ENCODE measurements around the gene TENM4. TPM values are rescaled to one million over a fixed set of nuclear protein-coding genes. Genes with fewer than 3 reads are reported as not detected.

The TENM4 gene
- total RNA-seq, 1 donor from 2014 or later: 117 TPM

GRCh38 chr11:79208126-79208525 lies 232.7 kb downstream of the TENM4 start:
- no peaks in the 10 kb centered on the region for H3K4me1 Mint-ChIP-seq (ENCODE audit: low read depth)
- H3K9me3 Mint-ChIP-seq (ENCODE audit: low read depth): no peaks in the 10 kb centered on the region
- no peak for TF ChIP-seq CTCF (IDR thresholded peaks at IDR 0.05; ENCODE audit: unreplicated experiment)
- DNase-seq (ENCODE audit: low spot score, unreplicated experiment): no peak
- H3K27ac Mint-ChIP-seq: no peak overlapping the region
- no peak overlapping the region for H3K4me3 Mint-ChIP-seq (ENCODE audit: low read depth)
- peaks cover 3% of the 10 kb centered on the region for H3K36me3 Mint-ChIP-seq (ENCODE audit: insufficient read depth)
- H3K27me3 Mint-ChIP-seq: no peaks in the 10 kb centered on the region

GRCh38 chr11:79206951-79207350 lies 233.9 kb downstream of the TENM4 start:
- Mint-ChIP-seq H3K36me3 (ENCODE audit: insufficient read depth) (no peaks in the 10 kb centered on the region), H3K27ac (peak overlapping the region; percentile 79), H3K4me3 (ENCODE audit: low read depth) (no peak overlapping the region), H3K9me3 (ENCODE audit: low read depth) (no peaks in the 10 kb centered on the region), H3K27me3 (no peaks in the 10 kb centered on the region), H3K4me1 (ENCODE audit: low read depth) (no peaks in the 10 kb centered on the region)
- no peak for DNase-seq (ENCODE audit: low spot score, unreplicated experiment)
- TF ChIP-seq CTCF (IDR thresholded peaks at IDR 0.05; ENCODE audit: unreplicated experiment): peak; percentile 29

- Mint-ChIP-seq H3K4me1 (ENCODE audit: low read depth) (no peaks in the 10 kb centered on the region), H3K27ac (no peak overlapping the region), H3K4me3 (ENCODE audit: low read depth) (no peak overlapping the region), H3K36me3 (ENCODE audit: insufficient read depth) (no peaks in the 10 kb centered on the region), H3K9me3 (ENCODE audit: low read depth) (no peaks in the 10 kb centered on the region), H3K27me3 (no peaks in the 10 kb centered on the region)
- no peak for TF ChIP-seq CTCF (IDR thresholded peaks at IDR 0.05; ENCODE audit: unreplicated experiment)
- no peak for DNase-seq (ENCODE audit: low spot score, unreplicated experiment)
These were observed 235.0 kb downstream of the TENM4 start for GRCh38 chr11:79205786-79206185.

- no peaks in the 10 kb centered on the region for H3K4me1 Mint-ChIP-seq (ENCODE audit: low read depth)
- H3K27ac Mint-ChIP-seq: no peak overlapping the region
- no peaks in the 10 kb centered on the region for H3K27me3 Mint-ChIP-seq
- no peaks in the 10 kb centered on the region for H3K36me3 Mint-ChIP-seq (ENCODE audit: insufficient read depth)
- H3K9me3 Mint-ChIP-seq (ENCODE audit: low read depth): no peaks in the 10 kb centered on the region
- no peak for DNase-seq (ENCODE audit: low spot score, unreplicated experiment)
- H3K4me3 Mint-ChIP-seq (ENCODE audit: low read depth): no peak overlapping the region
- TF ChIP-seq CTCF (IDR thresholded peaks at IDR 0.05; ENCODE audit: unreplicated experiment): no peak
These were observed 239.0 kb downstream of the TENM4 start for GRCh38 chr11:79201677-79202347.

GRCh38 chr11:79200398-79201070 lies 240.3 kb downstream of the TENM4 start:
- no peaks in the 10 kb centered on the region for H3K27me3 Mint-ChIP-seq
- no peak overlapping the region for H3K27ac Mint-ChIP-seq
- H3K36me3 Mint-ChIP-seq (ENCODE audit: insufficient read depth): no peaks in the 10 kb centered on the region
- no peaks in the 10 kb centered on the region for H3K9me3 Mint-ChIP-seq (ENCODE audit: low read depth)
- no peaks in the 10 kb centered on the region for H3K4me1 Mint-ChIP-seq (ENCODE audit: low read depth)
- no peak for DNase-seq (ENCODE audit: low spot score, unreplicated experiment)
- no peak for TF ChIP-seq CTCF (IDR thresholded peaks at IDR 0.05; ENCODE audit: unreplicated experiment)
- no peak overlapping the region for H3K4me3 Mint-ChIP-seq (ENCODE audit: low read depth)

Measured in progenitor cell of endocrine pancreas (in vitro differentiated cells).